Upper lobe of left lung (tissue), 4 donors: ENCODE data around the gene NAGLU.

ENCODE experiments used
- CTCF ChIP-seq, 6 experiments: fragments of 450-650 bp in 4 of 6; fragments of 200-600 bp in 2 of 6; sonication (generic) in 2 of 6; IDR thresholded peaks; one replicate each; pipeline ENCODE4 v1.5.1; 2016 to 2019; ENCODE audit warnings: antibody characterized with exemption in 6 of 6
- EP300 ChIP-seq, 4 donors: sonication (generic); formaldehyde crosslinking; IDR thresholded peaks; one replicate each; pipeline ENCODE4 v1.5.1; 2017; ENCODE audit warnings: antibody characterized with exemption in 4 of 4, control low read depth in 2 of 4
- POLR2AphosphoS5 ChIP-seq, 2 donors: sonication (generic); formaldehyde crosslinking; IDR thresholded peaks; one replicate each; pipeline ENCODE4 v1.5.1; 2017; ENCODE audit warnings: antibody characterized with exemption in 2 of 2

- TF ChIP-seq CTCF (IDR thresholded peaks at IDR 0.05), result no peak
- no peak for TF ChIP-seq POLR2AphosphoS5 (IDR thresholded peaks at IDR 0.05)
- no peak for TF ChIP-seq EP300 (IDR thresholded peaks at IDR 0.05)
Observed at GRCh38 chr17:42525221-42525620, 10.8 kb upstream of the NAGLU start.
